ENCODE data around the gene SLC32A1.

SLC32A1 gene

DNA sequence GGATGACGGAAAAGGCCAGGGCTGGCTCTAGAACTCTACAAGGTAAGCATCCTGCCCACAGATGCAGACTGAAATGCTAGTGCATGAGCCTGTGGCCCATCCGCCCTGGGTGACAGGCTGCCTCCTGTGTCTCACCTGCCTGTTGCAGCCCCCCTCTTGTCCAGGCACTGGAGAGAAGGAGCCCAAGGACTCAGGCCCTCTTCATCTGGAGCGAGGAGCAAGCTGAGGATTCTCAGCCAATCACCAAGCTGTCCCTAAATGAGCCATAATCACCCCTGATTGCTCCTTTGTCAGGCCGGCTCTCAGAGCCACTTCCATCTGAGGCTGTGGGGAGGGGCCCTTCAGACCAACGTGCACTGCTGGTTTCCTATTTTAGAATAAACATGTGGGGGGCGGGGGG, 10.0 kb upstream of the SLC32A1 start:
- Mint-ChIP-seq H3K36me3 (no peaks in the 10 kb centered on the region), H3K27ac (no peak overlapping the region), H3K27me3 (peaks cover 62% of the 10 kb centered on the region), H3K9me3 (no peaks in the 10 kb centered on the region), H3K4me3 (no peak overlapping the region), H3K4me1 (no peaks in the 10 kb centered on the region)
- ATAC-seq: no peak

DNA sequence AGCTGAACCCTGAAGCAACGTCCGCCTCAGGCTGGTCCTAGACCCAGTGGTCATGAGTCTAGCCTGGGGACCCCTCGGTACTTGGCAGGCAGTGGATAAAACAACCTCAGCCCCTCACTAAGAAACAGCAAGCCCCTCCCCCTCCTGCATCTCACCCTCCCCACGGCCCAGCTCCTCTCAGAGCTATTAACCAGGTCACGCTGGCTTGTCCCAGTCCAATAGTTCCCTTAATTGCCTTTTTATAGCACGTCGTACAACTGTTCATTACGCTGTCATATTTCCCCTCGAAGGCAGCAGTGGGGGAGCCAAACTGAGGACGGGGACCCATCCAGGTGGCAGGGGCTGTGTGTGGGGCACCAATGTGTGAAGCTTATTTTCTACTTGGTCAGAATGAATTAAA, 8.6 kb upstream of the SLC32A1 start:
- Mint-ChIP-seq H3K9me3 (no peaks in the 10 kb centered on the region), H3K36me3 (no peaks in the 10 kb centered on the region), H3K27me3 (peaks cover 60% of the 10 kb centered on the region), H3K4me1 (no peaks in the 10 kb centered on the region), H3K27ac (no peak overlapping the region), H3K4me3 (no peak overlapping the region)
- ATAC-seq: no peak

DNA sequence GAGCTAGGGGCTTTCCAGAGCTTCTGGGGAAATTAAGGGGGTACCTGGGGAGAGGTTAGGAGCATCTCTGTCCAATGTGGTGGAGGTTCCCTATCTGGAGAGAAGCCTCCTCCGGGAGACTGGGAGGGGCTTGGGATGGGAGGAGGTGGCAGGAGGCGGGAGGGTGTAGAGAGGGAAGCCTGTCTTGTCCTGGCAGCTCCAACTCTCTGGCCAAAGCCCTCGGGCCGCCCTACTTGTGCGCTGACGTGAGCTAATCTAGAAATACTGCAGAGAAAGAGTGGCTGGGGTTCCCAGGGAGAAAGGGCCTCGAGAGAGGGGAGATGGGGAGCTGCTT, 1.6 kb upstream of the SLC32A1 start:
- ATAC-seq: no peak
- peaks cover 2% of the 10 kb centered on the region for H3K9me3 Mint-ChIP-seq
- H3K36me3 Mint-ChIP-seq: peaks cover under 1% of the 10 kb centered on the region
- H3K4me3 Mint-ChIP-seq: no peak overlapping the region
- no peak overlapping the region for H3K27ac Mint-ChIP-seq
- peaks cover 92% of the 10 kb centered on the region for H3K27me3 Mint-ChIP-seq
- H3K4me1 Mint-ChIP-seq: peaks cover 49% of the 10 kb centered on the region

DNA sequence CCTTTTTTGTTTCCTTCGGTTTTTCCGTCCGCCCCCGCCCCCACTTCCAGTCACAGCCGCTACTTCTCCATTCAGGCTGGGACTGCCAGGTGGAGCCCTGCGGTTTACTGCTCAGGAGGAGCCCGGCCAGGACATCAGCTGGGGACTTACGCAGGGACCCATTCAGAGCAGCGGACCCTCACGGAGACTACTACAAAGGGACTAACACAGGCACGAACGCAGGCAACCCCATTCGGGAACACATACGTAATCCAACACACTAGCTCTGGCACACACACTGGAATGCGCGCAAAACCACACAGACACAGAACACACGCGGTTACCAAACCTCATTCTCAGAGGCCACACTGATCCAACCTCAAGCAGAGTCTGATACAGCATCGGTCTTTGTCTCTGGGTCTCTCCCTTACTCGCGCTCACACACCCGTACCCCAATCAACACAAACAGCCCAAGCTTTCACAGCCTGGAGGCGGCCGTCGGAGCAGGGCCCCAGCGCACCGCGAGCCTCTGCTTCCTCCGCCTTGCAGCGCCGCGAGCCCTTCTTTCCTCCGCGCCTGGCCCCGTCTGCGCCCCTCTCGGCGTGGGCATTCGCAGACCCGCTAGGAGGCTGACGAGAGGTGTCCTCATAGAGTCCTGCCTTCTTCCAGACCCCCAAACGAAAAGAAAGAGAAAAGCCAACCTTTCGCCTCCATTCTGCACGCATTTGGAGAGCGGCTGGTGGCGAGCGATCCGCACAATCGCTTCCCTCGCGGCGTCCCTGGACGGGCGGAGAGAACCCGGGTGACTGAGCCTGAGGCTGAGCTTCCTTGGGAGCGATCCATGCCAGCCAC, 1.1 kb upstream of the SLC32A1 start:
- peaks cover 54% of the 10 kb centered on the region for H3K4me1 Mint-ChIP-seq
- peaks cover 92% of the 10 kb centered on the region for H3K27me3 Mint-ChIP-seq
- H3K27ac Mint-ChIP-seq: no peak overlapping the region
- ATAC-seq: no peak
- peaks cover 6% of the 10 kb centered on the region for H3K36me3 Mint-ChIP-seq
- H3K4me3 Mint-ChIP-seq: peak overlapping the region; percentile 42
- peaks cover 2% of the 10 kb centered on the region for H3K9me3 Mint-ChIP-seq

DNA sequence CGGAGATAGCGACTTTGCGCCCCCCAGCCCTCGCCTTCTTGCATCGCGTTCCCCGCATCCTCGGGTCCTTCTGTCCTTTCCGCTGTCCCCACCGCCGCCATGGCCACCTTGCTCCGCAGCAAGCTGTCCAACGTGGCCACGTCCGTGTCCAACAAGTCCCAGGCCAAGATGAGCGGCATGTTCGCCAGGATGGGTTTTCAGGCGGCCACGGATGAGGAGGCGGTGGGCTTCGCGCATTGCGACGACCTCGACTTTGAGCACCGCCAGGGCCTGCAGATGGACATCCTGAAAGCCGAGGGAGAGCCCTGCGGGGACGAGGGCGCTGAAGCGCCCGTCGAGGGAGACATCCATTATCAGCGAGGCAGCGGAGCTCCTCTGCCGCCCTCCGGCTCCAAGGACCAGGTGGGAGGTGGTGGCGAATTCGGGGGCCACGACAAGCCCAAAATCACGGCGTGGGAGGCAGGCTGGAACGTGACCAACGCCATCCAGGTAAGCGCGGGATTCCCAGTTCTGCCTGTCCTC, 401 bp downstream of the SLC32A1 start:
- H3K36me3 Mint-ChIP-seq: peaks cover 6% of the 10 kb centered on the region
- no peak overlapping the region for H3K27ac Mint-ChIP-seq
- peaks cover 65% of the 10 kb centered on the region for H3K4me1 Mint-ChIP-seq
- no peak for ATAC-seq
- peaks cover 98% of the 10 kb centered on the region for H3K27me3 Mint-ChIP-seq
- peaks cover 2% of the 10 kb centered on the region for H3K9me3 Mint-ChIP-seq
- peak overlapping the region; percentile 28 for H3K4me3 Mint-ChIP-seq

DNA sequence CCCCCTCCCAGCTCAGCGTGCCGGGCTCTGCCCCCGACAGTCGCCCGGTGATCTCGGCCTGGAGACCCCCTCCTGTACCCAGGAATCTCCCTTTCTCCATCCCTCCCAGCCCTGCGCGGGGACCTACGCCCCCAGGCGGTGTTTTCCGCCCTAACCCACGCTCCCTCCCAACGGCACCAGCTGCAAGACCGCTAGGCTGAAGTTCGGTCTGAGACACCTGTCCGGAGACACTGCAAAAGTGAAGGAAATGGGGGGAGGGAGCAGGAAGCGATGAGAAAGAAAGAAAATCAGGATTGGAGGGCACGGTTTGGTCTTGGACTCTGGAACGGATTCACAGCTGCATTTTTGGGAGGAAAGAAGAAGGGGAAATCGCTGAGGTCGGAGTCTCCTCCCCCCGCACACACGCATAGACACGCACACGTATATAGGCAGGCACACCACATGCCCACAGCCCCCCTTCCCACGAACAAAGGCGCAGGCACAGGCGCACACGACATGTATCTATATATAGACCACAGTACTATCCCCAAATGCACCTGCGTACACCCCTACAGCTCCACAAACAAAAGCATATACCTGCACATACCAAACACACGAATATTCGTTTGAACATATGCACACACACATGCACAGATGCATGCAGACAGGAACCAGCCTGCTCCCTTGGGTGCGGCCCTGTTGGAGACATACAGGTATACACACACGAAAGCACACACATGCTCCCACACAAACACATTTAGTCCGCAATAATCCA, 1.0 kb downstream of the SLC32A1 start:
- Mint-ChIP-seq H3K9me3 (peaks cover 2% of the 10 kb centered on the region), H3K27ac (no peak overlapping the region), H3K27me3 (peaks cover 100% of the 10 kb centered on the region), H3K4me3 (peak overlapping the region; percentile 35), H3K36me3 (peaks cover 6% of the 10 kb centered on the region), H3K4me1 (peaks cover 71% of the 10 kb centered on the region)
- no peak for ATAC-seq

DNA sequence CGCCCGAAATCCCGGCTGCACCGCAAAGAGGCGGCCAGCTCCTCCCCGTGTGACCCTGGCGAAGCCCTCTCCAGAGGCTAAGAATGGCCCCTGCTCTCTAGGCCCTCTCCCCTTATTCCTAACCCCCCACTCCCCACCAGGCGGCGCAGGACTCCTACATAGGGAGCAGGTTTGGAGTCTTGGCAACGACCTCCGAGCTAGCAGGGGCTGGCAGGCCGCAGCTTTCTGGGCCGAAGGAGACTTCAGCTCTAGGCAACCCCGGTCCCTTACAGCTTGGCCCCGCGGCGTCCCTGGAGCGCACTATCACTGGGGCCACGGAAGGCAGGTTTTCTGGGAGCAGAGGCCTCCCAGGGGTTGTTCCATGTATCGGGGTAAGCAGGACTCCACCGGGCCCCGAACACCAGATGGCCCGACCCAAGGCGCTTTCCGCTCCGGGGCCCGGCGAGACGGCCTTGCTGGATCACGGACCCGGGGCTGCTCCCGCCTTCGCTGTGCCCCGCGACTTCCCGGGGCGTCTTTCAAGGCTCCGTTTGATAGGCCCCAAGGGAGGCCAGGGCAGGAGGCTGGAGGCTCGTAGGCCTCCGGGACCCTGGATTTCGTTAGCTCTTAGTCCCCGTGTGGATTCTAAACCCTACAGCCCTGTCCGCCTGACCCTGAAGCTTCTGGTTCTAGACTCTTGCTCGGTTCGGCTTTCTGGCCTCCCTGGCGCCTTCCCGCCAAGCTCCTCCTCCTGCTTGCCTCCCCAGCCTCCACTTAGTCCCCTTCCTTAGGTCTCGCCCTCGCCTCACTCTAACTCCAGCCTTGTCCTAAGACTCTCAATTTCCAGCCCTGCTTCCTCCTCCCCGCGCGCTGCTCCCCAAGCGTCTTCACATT, 1.9 kb downstream of the SLC32A1 start:
- ATAC-seq: no peak
- Mint-ChIP-seq H3K27ac (no peak overlapping the region), H3K27me3 (peaks cover 100% of the 10 kb centered on the region), H3K4me3 (peak overlapping the region; percentile 35), H3K4me1 (peaks cover 80% of the 10 kb centered on the region), H3K9me3 (peaks cover 2% of the 10 kb centered on the region), H3K36me3 (peaks cover 6% of the 10 kb centered on the region)

DNA sequence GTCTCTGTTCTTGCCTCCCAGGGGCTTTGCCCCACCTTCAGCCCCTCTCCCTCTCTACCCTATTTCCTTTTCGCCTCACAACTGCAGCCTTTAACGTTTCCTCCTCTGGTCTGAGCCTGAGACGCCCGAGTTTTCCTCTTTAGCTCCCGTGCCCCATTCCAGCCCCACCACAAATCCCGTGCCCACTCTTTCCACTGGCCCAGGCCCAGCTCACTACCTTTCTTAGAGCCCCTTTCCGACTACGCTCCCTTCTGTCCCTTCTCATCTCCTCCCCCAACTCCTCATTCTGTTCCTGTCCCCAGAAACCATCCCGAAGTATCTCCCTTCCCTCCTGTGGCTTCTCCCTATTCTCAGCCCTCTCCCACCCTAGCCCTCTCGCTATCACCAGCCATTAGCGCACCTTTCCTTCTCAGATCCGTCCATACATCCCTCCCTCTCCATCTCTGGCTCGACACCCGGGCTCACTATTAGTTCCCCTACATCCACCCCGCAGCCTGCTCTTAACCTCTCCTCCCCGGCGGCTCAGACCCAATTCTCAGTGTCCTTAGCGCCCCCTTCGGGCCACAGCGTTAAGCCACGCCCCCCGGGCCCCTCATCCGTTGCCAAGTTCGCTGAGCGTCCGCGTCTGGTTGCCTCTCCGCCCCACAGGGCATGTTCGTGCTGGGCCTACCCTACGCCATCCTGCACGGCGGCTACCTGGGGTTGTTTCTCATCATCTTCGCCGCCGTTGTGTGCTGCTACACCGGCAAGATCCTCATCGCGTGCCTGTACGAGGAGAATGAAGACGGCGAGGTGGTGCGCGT, 2.7 kb downstream of the SLC32A1 start:
- H3K9me3 Mint-ChIP-seq: peaks cover 2% of the 10 kb centered on the region
- no peak for ATAC-seq
- no peak overlapping the region for H3K27ac Mint-ChIP-seq
- peaks cover 100% of the 10 kb centered on the region for H3K27me3 Mint-ChIP-seq
- peak overlapping the region; percentile 14 for H3K4me3 Mint-ChIP-seq
- H3K36me3 Mint-ChIP-seq: peaks cover 6% of the 10 kb centered on the region
- peaks cover 87% of the 10 kb centered on the region for H3K4me1 Mint-ChIP-seq

DNA sequence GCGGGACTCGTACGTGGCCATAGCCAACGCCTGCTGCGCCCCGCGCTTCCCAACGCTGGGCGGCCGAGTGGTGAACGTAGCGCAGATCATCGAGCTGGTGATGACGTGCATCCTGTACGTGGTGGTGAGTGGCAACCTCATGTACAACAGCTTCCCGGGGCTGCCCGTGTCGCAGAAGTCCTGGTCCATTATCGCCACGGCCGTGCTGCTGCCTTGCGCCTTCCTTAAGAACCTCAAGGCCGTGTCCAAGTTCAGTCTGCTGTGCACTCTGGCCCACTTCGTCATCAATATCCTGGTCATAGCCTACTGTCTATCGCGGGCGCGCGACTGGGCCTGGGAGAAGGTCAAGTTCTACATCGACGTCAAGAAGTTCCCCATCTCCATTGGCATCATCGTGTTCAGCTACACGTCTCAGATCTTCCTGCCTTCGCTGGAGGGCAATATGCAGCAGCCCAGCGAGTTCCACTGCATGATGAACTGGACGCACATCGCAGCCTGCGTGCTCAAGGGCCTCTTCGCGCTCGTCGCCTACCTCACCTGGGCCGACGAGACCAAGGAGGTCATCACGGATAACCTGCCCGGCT, 3.4 kb downstream of the SLC32A1 start:
- no peak overlapping the region for H3K27ac Mint-ChIP-seq
- peak overlapping the region; percentile 18 for H3K4me3 Mint-ChIP-seq
- peaks cover 2% of the 10 kb centered on the region for H3K9me3 Mint-ChIP-seq
- no peak for ATAC-seq
- H3K4me1 Mint-ChIP-seq: peaks cover 82% of the 10 kb centered on the region
- peaks cover 6% of the 10 kb centered on the region for H3K36me3 Mint-ChIP-seq
- peaks cover 100% of the 10 kb centered on the region for H3K27me3 Mint-ChIP-seq

DNA sequence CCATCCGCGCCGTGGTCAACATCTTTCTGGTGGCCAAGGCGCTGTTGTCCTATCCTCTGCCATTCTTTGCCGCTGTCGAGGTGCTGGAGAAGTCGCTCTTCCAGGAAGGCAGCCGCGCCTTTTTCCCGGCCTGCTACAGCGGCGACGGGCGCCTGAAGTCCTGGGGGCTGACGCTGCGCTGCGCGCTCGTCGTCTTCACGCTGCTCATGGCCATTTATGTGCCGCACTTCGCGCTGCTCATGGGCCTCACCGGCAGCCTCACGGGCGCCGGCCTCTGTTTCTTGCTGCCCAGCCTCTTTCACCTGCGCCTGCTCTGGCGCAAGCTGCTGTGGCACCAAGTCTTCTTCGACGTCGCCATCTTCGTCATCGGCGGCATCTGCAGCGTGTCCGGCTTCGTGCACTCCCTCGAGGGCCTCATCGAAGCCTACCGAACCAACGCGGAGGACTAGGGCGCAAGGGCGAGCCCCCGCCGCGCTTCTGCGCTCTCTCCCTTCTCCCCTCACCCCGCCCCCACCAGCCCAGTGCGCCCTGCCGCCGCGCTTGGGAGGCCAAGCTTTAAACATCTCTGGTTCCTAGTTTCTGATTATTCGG, 4.0 kb downstream of the SLC32A1 start:
- H3K4me1 Mint-ChIP-seq: peaks cover 76% of the 10 kb centered on the region
- no peak overlapping the region for H3K4me3 Mint-ChIP-seq
- H3K27me3 Mint-ChIP-seq: peaks cover 100% of the 10 kb centered on the region
- no peak overlapping the region for H3K27ac Mint-ChIP-seq
- H3K9me3 Mint-ChIP-seq: peaks cover 2% of the 10 kb centered on the region
- no peak for ATAC-seq
- peaks cover 6% of the 10 kb centered on the region for H3K36me3 Mint-ChIP-seq

DNA sequence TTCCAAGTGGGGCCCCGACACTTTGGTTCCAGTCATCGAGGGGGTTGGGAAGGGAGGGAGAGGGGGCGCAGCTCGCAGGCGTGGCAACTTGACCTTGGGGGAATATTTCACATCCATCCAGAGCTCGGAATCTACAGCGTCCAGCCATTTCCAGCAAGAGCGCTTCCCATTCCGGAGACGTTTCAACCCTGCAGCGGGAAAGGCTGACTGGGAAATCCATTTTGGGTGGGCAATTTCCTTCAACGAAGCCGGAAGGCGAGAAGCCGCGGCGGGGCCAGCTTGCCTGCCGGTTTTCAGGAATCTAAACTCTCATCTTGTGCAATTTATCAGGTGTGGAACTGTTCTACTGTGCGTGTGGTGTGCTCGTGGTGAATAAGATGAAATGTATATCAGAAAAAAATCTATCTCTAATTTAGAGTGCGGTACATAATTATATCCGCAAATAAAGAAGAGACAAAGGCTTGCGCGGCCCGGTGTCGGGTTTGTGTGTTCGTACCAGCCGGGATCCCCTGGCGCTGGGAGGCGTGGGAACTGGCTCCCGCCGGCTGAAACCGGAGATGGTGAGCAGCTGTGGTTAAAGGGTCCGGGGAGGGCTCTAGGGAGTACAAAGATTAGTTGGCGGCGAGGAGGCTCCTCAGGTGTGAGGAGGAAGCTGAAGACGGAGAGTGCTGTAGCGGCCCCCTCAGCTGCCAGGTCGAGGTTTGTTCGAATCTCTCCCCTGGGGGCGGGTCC, 4.8 kb downstream of the SLC32A1 start:
- Mint-ChIP-seq H3K27ac (no peak overlapping the region), H3K4me1 (peaks cover 72% of the 10 kb centered on the region), H3K27me3 (peaks cover 100% of the 10 kb centered on the region), H3K9me3 (peaks cover 2% of the 10 kb centered on the region), H3K4me3 (peak overlapping the region; percentile 53), H3K36me3 (peaks cover 6% of the 10 kb centered on the region)
- no peak for ATAC-seq

DNA sequence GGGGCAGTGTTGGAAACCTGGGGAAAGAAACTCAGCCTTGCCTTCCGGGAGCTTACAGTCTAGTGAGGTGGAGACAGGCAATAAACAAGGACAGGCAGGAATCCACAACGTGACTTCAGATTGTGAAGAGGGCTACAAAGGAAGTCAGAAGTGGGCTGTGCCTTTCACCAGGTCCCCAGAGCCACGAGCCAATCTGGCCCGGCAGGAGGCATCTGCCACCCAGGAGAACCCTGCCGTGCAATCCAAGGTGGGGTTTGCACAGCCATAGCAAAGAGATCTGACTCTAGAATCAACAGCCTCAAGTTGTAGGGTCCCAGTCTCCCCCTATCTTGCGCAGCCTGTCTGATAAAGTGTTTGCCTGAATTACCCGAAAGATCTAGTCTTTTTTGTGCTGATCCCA, 5.5 kb downstream of the SLC32A1 start:
- H3K4me3 Mint-ChIP-seq: peak overlapping the region; percentile 40
- ATAC-seq: no peak
- H3K27me3 Mint-ChIP-seq: peaks cover 100% of the 10 kb centered on the region
- peaks cover 68% of the 10 kb centered on the region for H3K4me1 Mint-ChIP-seq
- no peak overlapping the region for H3K27ac Mint-ChIP-seq
- H3K36me3 Mint-ChIP-seq: peaks cover 6% of the 10 kb centered on the region
- H3K9me3 Mint-ChIP-seq: peaks cover 2% of the 10 kb centered on the region

DNA sequence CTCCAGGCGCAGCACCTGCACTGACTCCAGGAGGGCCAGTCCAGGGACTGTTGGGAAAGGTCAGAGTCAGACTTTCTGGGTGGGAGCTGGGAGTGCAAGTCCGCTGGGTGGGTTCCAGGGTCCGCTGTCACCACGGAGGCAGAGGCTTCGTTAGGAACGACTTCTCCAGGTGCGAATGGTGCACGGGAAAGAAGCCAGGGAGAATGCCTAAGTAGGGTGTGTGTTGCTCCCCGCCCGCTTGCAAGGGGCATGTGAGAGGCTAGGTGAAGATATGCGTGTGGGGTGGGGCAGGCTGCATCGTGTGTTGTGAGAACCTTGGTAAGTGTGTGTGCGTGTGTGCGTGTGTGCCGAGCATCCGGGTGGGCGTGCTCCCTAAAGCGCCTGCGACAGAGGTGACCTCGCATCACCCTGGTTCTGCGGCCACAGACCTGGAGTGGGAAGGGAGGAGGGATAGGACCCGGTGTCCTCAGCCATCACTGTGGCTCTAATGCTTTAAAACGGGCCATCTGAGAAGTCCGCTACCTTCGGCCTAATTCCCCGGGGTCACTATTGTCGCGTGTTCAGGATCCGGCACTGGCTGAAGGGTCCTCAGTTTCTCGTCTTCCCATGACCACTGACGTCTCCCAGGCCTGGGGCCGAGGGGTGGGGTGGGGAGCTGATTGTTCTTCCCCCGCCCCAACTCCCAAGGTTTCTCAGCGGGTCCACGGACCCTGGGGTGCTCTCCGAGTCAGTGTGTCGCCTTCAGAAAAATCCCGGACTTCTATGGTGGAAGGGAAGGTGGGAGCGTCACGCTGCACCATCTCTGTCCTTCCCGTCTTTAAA, 6.1 kb downstream of the SLC32A1 start:
- ATAC-seq: no peak
- Mint-ChIP-seq H3K9me3 (peaks cover 2% of the 10 kb centered on the region), H3K4me1 (peaks cover 62% of the 10 kb centered on the region), H3K27me3 (peaks cover 100% of the 10 kb centered on the region), H3K4me3 (peak overlapping the region; percentile 40), H3K27ac (no peak overlapping the region), H3K36me3 (peaks cover 6% of the 10 kb centered on the region)

Measured in stimulated activated memory B cell treated with anti-CD40 and anti-IgM and Interleukin-4, amounts not matched to agents 10 μg/mL and 1 μg/mL and 100 μg/mL, for 72 hours (primary cell).